HG03354 (cell line): ENCODE data around the gene SHC2.
"Not testable (repeated sequence)": the region's sequence is repeated elsewhere in the genome, so short reads cannot be mapped to it uniquely, and the experiment has no call there.

Experiments used
- ATAC-seq: cut with Tn5 transposase; IDR thresholded peaks from one replicate; pipeline ENCODE4 v1.9.1; 2021; ENCODE audit warnings: mild to moderate bottlenecking; ENCODE audit not compliant: unreplicated experiment, poor library complexity, severe bottlenecking

The SHC2 gene

DNA sequence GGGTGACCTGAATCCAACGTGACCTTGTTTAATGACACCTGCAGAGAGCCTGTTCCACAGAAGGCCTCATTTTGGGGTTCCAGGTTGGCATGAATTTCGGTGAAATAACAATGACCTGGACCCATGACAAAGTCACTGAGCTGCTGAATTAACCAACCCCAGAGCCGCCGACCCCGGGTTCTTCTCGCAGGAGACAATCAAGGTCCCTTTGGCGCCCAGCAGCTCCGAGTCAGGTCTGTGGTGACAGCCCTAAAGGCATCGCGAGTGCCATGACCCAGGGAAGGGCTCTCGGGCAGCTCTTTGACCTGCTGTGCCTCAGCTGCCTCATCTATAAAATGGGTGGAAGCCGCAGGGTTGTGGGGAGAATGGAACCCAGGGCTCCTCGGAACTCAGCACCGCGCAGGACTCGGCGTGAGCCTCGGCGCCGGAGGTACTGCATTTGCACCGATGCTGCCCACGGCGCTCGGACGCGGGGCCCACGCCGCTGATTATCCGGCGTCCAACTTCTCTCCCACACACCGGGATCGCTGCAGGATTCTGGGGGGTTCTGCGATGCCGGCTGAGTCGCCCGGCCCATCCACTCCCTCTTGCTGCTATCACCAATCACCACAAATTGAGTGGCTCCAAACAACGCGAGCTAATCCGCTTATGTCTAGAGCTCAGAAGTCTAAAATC lies 5.7 kb downstream of the SHC2 start:
- ATAC-seq: no peak

DNA sequence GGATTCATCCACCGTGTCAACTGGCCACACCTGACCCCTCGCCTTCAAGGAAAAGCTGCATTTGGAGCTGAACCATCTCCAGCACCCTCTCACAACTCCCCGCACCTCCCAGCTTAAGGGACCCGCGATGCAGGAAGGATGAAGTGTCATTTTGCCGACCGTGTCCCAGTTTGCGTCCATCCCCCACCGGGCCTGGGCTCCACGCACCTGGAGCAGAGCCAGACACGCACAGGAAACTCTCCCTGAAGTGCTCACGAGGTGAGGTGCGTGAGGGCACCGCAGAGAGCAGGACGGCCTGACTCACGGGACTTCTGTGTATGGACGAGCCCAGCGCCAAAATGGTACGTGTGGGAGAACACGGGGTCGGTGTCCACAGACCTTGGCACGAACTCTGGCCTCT lies 7.2 kb downstream of the SHC2 start:
- no peak for ATAC-seq

DNA sequence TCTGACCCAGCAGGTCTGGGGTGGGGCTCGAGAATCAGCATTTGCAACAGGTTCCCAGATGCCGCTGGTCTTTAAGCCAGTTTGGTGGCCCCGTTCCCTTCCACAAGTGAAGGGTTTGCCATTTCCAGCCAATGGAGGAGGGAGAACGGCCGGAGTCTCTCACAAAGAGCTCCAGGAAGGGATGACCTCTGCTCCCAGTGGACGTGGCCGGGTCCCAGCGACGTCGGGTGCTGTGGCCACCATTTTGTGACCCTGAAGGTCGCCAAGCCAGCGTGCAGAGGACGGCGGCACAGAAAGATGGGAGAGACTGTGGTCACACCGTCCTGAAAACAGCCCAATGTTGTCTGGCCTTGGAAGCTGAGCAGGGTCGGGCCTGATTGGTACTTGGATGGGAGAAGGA lies 8.0 kb downstream of the SHC2 start:
- ATAC-seq: no peak

DNA sequence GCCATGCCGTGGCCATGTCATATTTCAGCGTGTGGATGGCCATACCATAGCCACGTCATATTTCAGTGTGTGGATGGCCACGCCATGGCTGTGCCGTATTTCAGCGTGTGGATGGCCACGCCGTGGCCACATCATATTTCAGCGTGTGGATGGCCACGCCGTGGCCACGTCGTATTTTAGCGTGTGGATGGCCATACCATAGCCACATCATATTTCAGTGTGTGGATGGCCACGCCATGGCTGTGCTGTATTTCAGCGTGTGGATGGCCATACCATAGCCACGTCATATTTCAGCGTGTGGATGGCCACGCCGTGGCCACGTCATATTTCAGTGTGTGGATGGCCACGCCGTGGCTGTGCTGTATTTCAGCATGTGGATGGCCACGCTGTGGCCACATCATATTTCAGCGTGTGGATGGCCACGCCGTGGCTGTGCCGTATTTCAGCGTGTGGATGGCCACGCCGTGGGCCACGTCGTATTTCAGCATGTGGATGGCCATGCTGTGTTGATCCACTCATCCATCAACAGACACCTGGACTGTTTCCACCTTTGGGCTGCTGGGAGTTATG lies 9.8 kb downstream of the SHC2 start:
- ATAC-seq: not testable (repeated sequence)

DNA sequence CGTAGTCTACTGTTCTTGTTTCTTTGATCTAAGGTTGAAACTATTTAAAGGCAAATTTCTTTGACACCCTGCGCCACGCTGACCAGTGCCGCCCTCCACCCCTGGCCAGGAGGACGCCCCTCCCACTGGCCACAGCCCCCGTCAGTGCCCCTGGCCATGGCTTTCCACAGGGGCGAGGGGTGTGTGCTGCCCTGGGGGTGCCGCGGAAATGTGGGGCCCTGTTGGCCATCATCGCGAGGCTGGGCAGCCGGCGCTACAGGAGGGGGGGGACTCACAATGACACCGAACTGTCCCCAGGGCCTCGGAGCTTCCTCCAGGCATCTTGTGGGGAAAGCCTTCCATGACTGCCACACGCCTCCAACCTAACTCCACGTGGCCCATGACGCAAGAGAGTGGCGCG lies 10.9 kb downstream of the SHC2 start:
- ATAC-seq: no peak

DNA sequence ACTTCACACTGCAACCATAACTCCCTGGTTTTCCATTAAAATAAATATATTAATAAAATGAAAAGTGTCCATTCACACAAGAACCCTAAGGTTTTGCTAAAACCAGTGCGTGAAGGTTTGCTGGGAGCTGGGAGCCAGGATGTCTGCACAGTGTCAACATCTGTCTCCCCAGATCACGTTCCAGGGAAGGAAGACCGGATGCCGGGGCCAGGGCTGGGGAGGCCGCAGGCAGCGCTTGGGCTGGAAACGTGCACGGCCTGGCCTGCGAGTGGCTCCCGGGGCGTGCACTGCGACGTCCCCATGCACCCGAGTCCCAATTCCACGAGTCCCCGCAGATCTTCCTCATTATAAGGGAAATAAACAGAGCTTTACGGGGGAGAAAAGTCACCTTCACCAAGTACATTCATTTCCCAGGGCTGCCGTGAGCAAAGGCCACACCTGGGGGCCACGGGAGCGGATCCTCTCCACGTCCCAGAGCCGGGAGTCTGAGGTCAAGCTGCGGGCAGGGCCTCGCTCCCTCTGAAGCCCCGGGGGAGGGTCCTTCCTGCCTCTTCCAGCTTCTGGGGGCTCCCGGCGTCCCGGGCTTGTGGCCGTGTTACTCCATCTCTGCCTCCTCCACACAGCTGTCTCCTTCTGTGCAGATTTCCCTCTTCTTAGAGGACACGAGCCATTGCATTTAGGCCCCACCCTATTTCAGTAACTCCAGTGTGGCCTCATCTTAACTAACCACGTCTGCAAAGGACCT lies 12.8 kb downstream of the SHC2 start:
- no peak for ATAC-seq

DNA sequence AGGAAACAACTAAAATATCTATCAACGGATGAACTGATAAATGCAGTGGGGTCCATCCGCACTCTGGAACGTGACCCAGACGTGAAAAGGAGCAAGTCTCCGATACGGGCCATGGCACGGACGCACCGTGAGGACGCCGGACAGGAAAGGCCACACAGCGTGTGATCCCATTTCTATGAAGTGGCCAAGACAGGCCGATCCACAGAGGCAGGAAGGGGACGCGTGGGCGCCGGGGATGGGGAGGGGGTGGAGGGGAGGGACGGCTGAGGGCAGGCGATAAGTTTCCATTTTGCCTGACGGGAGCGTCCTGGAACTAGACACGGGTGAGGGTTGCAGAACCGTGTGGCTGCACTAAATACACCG lies 13.8 kb downstream of the SHC2 start:
- no peak for ATAC-seq

DNA sequence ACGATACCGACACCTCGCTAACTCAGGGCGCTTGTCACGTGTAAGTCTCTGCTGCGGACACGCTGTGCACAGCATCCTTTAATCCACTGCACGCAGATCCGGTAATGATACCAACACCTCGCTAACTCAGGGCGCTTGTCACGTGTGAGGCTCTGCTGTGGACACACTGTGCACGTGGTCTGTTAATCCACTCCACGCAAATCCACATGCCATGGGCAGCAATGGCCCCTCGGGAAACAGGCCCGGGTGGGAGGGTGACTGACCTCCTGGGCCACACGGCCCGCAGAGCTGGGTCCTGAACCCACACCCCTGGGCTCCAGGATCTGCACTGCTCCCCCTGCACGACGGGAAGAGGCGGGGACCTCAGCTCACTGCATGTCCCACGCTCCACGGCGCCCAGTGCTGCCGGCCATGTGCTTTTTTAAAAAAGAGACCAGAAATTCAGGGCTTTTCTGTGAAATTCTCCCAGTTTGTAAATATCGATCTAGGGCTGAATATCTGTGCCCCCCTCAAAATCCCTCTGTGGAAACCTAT lies 16.1 kb downstream of the SHC2 start:
- ATAC-seq: no peak

DNA sequence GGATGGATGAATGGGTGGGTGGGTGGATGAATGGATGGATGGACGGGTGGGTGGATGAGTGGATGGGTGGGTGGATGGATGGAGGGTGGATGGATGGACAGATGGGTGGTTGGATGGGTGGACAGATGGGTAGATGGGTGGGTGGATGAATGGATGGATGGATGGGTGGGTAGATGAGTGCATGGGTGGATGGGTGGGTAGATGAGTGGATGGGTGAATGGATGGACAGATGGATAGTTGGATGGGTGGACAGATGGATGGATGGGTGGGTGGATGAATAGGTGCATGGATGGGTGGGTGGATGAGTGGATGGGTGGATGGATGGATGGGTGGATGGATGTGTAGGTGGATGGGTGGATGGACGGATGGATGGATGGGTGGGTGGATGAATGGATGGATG lies 17.8 kb downstream of the SHC2 start:
- no peak for ATAC-seq

DNA sequence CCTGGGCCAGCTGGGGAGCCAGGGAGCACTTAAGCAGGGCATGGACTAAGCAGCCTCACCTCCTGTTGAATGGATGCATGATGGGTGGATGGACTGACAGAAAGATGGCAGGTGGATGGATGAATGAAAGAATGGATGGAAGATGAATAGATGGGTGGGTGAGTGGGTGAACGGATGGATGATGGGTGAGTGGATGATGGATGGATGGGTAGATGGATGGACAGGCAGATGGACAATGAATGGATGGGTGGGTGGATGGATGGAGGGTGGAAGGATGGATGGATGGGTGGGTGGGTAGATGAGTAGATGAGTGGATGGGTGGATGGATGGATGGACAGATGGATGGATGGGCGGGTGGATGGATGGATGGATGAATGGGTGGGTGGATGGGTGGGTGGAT lies 18.7 kb downstream of the SHC2 start:
- no peak for ATAC-seq

DNA sequence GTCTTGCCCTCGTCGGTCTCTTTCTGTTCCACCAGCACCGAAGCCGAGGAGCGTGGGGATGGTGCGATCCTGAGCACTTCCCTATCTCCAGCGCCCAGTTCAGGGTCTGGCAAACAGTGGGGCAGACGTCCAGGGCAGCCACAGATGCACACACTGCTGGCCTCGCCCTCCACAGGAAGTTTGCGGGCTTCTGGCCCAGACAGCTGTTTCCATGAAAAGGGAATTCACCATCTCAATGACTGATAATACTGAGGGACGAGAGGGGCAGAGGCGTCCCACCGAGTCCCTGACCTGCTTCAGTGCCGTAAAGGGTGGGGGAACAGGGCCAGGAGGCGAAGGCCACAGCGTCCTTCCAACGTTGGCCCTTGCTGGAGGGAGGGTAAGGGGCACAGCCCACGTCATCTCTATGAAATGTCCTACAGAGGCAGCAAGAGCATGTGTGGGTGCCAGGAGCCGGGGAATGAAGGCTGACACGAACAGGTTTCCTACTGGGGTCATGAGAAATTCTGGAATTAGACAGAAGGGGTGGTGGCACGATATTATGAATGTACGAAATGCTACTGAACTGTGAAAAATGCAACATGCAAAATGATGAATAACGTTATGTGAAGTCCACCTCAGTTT lies 19.5 kb downstream of the SHC2 start:
- ATAC-seq: no peak

DNA sequence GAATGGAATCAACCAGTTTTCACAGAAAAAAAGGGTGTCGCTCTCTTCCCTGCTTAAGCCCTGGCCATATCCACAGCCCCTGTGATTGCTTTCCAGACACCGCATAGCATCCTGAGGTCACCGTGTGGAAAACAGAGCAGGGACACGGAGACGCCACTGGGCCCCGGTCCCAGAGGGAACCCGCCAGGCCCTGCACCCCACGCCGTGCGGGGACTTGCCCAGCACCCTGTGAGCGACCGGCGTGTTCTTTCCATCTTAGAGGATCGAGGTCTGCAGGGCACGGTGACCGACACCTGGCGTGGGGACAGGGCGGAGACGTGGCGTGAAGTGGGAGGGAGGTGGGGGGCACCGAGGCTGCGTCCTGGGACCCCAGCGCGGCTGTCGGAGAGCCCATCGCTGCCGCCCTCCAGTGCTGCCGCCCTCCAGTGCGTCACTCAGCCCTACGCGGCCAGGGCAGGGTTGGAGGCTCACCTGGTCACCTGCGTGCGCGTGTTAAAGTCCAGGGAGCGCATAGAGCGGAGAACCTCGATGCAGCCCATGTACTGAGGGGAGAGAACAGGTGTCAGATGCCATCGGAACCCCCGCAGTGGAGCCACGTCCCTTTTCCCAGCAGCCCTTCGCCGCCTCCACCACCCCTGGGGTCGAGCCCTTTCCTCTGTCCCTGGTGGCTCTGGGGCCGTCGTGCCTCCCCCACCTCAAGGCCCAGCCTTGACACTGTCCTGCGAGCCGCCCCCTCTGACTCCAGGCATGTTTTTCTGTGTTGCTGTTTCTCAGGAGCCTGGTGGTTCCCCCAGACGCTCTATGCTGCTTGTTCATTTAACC lies 20.2 kb downstream of the SHC2 start:
- ATAC-seq: no peak

DNA sequence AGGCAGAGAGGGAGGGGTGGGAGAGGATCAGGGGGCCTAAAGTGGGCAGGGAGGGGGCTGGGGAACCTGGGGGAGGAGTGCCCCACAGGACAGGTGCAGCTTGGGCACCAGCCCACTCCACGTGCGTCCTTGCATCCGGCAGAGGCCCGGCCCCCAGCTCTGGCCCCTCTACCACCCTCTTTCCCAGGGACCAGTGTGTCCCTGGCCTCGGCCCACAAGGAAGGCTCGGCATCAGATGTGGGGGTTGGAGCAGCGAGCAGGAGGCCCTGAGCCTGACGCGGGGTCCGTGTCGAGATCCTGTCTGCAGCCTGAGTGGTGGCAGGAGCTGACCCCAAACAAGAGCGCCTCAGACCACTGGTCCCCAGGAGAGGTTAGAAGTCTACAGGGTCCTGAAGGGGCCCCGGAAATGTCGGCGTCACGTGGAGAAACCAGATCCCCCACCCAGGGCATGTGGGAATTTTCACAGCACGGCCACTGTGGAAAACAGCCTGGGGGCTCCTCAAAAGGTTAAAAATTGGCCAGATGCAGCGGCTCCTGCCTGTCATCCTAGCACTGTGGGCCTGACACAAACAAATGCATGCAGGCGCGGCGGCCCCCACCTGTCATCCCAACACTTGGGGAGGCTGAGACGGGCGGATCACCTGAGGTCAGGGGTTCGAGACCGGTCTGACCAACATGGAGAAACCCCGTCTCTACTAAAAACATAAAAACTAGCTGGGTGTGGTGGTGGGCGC lies 21.5 kb downstream of the SHC2 start:
- no peak for ATAC-seq

DNA sequence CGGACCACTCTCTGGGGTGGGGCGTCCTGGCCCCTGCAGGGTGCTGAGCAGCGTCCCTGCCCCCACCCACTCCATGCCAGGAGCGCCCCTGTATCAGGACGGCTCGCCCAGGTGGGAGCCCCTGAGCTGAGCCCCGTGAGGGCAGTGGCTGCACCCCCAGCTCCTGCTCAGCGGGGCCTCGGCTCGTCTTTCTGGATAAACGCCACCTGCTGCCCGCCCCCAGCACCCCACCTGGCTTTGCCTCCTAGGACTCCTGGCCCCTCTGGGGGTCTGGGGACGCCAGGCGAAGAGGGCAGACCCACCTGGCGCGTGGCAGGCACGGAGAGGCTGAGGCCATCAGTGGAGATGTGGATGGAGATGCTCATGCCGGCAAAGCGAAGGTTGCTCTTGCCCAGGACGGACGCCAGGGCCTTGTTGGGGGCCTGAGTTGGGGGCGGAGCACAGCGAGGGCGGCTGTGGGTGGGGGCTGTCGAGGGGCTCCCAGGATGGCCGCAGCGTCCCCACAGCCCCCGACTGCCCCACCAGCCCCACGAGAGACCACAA lies 22.3 kb downstream of the SHC2 start:
- no peak for ATAC-seq

DNA sequence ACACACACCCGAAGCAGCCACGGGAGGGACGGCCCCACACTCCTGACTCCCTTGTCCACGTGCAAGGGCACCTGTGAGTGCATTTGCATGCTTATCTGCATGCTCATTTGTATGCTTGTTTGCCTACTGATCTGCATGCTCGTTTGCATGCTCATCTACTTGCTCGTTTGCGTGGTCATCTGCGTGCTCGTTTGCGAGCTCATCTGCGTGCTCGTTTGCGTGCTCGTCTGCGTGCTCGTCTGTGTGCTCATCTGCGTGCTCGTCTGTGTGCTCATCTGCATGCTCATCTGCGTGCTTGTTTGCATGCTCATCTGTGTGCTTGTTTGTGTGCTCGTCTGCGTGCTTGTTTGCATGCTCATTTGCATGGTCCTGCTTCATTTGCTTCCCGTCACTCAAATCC lies 23.8 kb downstream of the SHC2 start:
- no peak for ATAC-seq

DNA sequence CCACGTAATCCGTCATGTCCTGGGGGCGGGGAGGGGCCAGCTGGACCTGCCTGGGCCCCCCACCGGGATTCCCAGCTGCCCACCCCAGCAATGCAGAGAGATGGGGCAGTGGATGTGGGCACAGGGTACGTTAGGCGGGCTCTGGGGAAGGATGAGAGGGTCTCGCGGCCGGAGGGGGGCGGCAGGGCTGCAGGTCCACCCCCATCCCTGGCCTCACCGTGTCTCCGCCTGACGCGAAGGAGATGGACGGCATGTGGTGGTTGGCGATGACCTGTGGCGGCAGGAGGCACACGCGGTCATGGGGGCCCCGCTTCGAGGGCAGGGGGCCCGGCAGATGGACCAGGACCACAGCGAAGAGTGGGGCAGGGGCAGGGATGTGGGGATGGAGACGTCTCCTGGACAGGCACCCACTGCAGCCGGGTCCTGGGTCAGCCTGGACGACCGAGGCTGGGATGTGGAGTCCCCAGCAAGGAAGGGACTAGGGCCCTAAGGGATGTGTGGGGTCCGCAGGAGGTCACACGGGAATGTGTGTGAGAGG lies 24.4 kb downstream of the SHC2 start:
- ATAC-seq: no peak

DNA sequence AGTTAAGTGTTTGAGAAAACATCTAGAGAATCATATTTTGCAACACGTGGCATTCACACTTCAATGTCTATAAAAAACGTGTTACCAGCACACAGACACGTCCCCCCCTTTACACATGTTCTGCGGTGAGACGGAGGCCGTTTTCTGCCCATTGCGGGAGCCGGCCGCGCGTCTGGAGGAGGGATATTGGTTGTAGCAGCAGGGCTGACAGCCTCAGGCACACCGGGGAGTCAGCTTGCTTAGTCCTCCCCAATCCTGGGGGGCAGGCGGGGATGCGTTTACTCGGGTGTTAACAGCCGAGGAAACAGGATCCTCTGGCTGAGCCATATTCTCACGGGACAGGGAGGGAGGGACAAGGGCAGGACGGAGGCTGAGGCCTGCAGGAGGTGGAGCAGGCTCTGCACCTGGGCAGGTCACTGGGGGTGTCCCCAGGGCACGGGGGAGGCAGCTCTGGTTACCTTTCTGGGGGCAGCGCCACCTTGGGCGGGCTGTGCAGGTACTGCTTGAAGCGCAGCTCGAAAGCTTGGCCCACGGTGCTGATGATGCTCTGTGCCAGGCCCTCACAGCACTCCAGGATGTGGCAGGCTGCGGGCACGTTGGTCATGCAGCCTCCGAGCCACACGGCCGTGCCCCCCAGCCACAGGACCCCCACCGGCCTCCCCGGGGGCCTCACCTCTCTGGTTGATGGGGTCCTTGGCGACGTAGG lies 25.0 kb downstream of the SHC2 start:
- ATAC-seq: no peak

DNA sequence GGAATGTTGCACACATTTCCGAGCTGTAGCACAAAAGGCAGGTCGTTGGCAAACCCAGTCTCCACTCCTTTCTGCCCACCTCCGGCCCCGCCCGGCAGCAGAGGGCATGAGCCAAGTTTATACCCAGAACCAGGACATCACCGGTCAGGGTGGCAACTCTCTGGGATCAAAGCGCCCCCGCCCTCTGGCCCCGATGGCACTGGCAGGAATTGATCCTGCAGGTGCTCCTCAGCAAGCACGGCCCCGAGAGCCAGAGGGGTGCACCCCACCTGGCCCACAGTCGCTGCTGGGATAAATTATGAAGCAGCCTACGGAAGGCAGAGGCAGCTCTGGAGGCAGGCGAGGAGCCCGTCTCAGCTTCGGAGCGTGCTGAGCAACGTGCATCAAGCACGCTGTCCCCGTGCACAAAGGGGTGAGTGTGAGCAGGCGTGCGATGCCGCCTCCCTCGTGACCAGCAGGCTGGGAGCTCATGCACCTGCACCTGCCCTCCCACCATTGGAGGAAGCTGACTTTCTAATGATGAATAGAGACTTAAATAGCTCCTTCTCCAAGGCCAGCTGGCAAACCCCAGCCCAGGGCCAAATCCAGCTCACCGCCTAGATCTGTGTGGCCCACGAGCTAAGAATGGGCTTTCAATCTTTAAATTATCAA lies 25.7 kb downstream of the SHC2 start:
- no peak for ATAC-seq
